ENCODE data around the gene USP19.

GRCh38 chr3:49119036-49119435 is 1.6 kb downstream of the USP19 start:
- TF ChIP-seq EP300 (IDR thresholded peaks at IDR 0.05; ENCODE audit: borderline replicate concordance) (no peak), REST (IDR thresholded peaks at IDR 0.05; ENCODE audit: low read depth) (no peak)

Measured in Ishikawa (cell line).